ENCODE results near the gene USP43. TPM values are rescaled to one million over a fixed set of nuclear protein-coding genes. Genes with fewer than 3 reads are reported as not detected.

The USP43 gene
- total RNA-seq, 1 donor from 2014 or later: 0.90 TPM

DNA sequence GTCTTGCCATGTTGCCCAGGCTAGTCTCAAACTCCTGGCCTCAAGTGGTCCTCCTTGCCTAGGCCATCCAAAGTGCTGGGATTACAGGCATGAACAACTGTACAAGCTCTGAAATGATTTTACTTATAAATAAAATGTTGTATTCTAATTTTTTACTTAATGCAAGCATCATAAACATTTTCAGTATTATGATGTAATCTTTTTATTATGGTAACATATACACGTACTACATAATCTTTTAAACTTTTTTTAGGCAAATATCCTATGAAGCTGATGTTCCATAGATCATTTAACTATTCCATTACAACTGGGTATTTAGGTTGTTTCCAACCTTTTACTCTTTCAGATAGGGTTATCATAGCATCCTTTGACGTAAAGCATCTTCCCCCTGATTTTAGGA, 33.8 kb upstream of the USP43 start:
- no peak overlapping the region for H3K4me3 Mint-ChIP-seq (ENCODE audit: unreplicated experiment)
- no peaks in the 10 kb centered on the region for H3K4me1 Mint-ChIP-seq (ENCODE audit: unreplicated experiment)
- H3K9me3 Mint-ChIP-seq (ENCODE audit: unreplicated experiment): no peaks in the 10 kb centered on the region
- no peaks in the 10 kb centered on the region for H3K27me3 Mint-ChIP-seq (ENCODE audit: unreplicated experiment)
- no peak overlapping the region for H3K27ac Mint-ChIP-seq (ENCODE audit: unreplicated experiment)
- DNase-seq (ENCODE audit: low spot score): no peak
- no peak for TF ChIP-seq CTCF (IDR thresholded peaks at IDR 0.05; ENCODE audit: unreplicated experiment)
- H3K36me3 Mint-ChIP-seq (ENCODE audit: low read depth, unreplicated experiment): no peaks in the 10 kb centered on the region

- Mint-ChIP-seq H3K27ac (ENCODE audit: unreplicated experiment) (no peak overlapping the region), H3K27me3 (ENCODE audit: unreplicated experiment) (no peaks in the 10 kb centered on the region), H3K36me3 (ENCODE audit: low read depth, unreplicated experiment) (no peaks in the 10 kb centered on the region), H3K4me1 (ENCODE audit: unreplicated experiment) (no peaks in the 10 kb centered on the region), H3K4me3 (ENCODE audit: unreplicated experiment) (no peak overlapping the region), H3K9me3 (ENCODE audit: unreplicated experiment) (no peaks in the 10 kb centered on the region)
- no peak for TF ChIP-seq CTCF (IDR thresholded peaks at IDR 0.05; ENCODE audit: unreplicated experiment)
- DNase-seq (ENCODE audit: low spot score): no peak
Measured at GRCh38 chr17:9612006-9612405, 33.3 kb upstream of the USP43 start.

DNA sequence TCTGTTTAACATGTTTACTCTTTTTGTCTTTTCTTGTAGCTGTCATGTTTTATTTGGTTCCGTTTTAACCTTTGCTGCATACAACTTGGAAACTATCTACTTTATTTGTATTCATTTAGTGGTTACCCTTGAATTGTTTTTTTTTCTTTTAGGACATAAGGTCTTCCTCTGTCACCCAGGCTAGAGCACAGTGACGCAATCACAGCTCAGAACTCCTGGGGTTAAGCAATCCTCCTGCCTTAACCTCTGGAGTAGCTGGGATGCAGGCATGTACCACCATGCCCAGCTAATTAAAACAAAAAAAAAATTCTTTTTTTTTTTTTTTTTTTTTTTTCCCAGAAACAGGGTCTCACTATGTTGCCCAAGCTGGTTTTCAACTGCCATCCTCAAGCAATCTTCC, 29.8 kb upstream of the USP43 start:
- TF ChIP-seq CTCF (IDR thresholded peaks at IDR 0.05; ENCODE audit: unreplicated experiment): no peak
- Mint-ChIP-seq H3K4me3 (ENCODE audit: unreplicated experiment) (no peak overlapping the region), H3K27ac (ENCODE audit: unreplicated experiment) (no peak overlapping the region), H3K36me3 (ENCODE audit: low read depth, unreplicated experiment) (no peaks in the 10 kb centered on the region), H3K27me3 (ENCODE audit: unreplicated experiment) (no peaks in the 10 kb centered on the region), H3K9me3 (ENCODE audit: unreplicated experiment) (no peaks in the 10 kb centered on the region), H3K4me1 (ENCODE audit: unreplicated experiment) (no peaks in the 10 kb centered on the region)
- no peak for DNase-seq (ENCODE audit: low spot score)

- Mint-ChIP-seq H3K27ac (ENCODE audit: unreplicated experiment) (no peak overlapping the region), H3K36me3 (ENCODE audit: low read depth, unreplicated experiment) (peaks cover 5% of the 10 kb centered on the region), H3K9me3 (ENCODE audit: unreplicated experiment) (no peaks in the 10 kb centered on the region), H3K4me1 (ENCODE audit: unreplicated experiment) (no peaks in the 10 kb centered on the region), H3K4me3 (ENCODE audit: unreplicated experiment) (no peak overlapping the region), H3K27me3 (ENCODE audit: unreplicated experiment) (peaks cover 2% of the 10 kb centered on the region)
- DNase-seq (ENCODE audit: low spot score): no peak
- no peak for TF ChIP-seq CTCF (IDR thresholded peaks at IDR 0.05; ENCODE audit: unreplicated experiment)
Measured at GRCh38 chr17:9622961-9623360, 22.4 kb upstream of the USP43 start.

DNA sequence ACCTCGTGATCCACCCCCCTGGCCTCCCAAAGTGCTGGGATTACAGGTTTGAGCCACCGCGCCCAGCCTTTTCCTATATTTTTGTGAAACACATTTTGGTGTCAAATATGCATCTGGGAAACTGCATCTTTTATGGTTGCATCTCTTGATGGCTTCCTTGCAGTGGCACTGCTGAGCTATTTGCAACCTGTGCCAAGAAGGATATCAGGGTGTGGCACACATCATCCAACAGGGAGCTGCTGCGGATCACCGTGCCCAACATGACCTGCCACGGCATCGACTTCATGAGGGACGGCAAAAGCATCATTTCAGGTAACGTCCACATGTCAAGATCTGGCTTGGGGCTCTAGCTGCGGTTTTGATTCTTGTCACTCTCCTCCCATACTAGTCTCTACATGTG, 16.8 kb upstream of the USP43 start:
- TF ChIP-seq CTCF (IDR thresholded peaks at IDR 0.05; ENCODE audit: unreplicated experiment): no peak
- Mint-ChIP-seq H3K27ac (ENCODE audit: unreplicated experiment) (no peak overlapping the region), H3K4me1 (ENCODE audit: unreplicated experiment) (no peaks in the 10 kb centered on the region), H3K36me3 (ENCODE audit: low read depth, unreplicated experiment) (peaks cover 5% of the 10 kb centered on the region), H3K27me3 (ENCODE audit: unreplicated experiment) (peaks cover 2% of the 10 kb centered on the region), H3K9me3 (ENCODE audit: unreplicated experiment) (no peaks in the 10 kb centered on the region), H3K4me3 (ENCODE audit: unreplicated experiment) (no peak overlapping the region)
- no peak for DNase-seq (ENCODE audit: low spot score)
